Activated T-cell treated with anti-CD3 and anti-CD28 coated beads for 4 hours (primary cell): ENCODE measurements around the gene APBB2.

Source experiments
- DNase-seq: peaks from one replicate; pipeline ENCODE4 v3.0.0-alpha.2; 2020

APBB2 gene

GRCh38 chr4:40881096-40881495, 333.2 kb downstream of the APBB2 start:
- DNase-seq, result no peak

GRCh38 chr4:40878548-40879055, 335.7 kb downstream of the APBB2 start:
- no peak for DNase-seq

DNA sequence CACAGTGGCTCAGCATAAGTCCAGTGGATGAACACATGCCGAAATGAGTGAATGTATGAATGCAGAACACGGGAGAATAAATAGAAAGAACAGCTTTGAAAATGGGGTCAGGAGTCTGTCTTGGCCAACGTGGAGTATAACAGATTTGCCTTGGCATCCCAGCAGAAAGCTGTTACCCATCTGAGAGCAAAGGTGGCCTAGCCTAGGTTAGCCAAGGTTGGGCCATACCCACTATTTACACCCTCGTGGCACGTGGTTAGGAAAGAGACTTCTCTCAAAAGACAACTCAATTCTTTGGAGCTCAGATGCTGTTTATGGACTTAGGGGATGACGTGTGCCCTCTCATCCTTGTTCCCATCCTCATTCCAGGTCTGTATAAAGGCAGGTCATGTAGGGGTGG, 337.3 kb downstream of the APBB2 start:
- DNase-seq, result no peak

DNA sequence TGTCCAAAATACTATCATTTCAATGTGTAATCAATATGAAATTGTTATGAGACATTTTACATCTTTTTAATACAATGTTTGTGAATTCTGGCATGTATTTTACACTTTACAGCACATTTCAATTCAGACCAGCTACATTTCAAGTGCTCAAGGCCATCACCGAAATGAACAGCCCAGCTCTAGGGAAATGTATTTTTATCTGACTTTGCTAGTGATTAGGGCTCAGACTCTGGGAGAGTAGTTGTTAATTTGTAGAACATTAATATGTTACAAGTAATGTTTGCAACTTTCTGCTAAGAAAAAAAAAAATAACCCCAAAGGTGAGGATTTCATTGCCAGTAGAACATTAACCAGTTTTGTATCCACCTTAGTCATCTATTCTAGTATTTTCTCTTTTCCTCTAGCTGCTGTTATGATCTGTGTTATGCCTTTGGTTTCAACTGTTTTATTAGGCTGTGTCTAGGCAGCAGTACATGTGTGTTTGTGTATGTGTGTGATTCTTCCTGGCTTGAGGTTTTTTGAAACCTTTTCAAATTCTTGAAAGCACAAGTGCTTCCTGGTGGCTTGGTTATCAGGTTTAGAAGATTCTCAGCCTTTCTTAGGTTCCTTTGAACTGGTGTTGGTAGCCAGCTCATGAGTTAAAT, 338.7 kb downstream of the APBB2 start:
- DNase-seq, result no peak

DNA sequence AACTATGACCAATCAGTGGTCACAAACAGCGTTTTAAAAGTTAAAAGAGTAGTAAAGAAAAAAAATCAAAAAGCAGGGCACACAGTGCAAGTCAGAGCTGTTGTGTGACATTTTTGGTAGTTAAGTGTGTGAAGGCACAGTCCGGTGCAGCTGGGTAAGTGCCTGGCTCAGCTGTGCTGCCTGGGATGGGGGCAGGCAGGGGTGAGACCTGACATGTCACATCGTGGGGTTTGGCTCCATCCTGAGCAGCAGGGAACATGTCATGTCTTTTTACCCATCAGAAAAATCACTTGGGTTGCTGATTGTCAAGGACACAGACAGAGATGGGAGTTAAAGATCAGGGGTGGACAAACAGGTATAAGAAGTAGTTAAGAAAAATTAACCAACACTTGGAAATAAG, 339.4 kb downstream of the APBB2 start:
- DNase-seq, result no peak

GRCh38 chr4:40874331-40874730, 340.0 kb downstream of the APBB2 start:
- DNase-seq, result no peak

DNA sequence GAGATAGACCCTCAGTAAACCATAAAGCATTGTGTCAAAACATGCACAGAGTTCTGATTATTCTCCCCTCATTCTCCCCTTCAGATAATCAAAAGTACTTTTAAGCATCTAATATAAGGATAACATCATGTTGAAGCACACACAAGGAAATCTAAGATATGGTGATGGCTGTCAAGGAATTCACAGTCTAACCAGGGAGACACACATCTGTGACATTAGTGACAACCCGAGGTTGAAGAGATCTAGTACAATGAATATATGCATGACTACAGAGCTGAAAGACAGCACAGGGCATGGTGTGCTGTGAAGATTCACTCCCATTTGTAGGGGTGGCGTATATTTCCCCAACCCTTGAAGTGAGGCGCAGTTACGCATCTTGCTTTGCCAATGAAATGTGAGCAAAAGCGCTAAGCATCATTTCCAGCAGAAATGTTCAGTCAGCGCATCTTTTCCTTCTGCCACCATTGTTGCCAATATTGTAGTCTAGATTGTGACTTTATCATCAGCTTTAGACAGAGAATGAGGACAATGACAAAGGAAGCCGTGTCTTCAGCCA, 342.6 kb downstream of the APBB2 start:
- DNase-seq, result no peak

DNA sequence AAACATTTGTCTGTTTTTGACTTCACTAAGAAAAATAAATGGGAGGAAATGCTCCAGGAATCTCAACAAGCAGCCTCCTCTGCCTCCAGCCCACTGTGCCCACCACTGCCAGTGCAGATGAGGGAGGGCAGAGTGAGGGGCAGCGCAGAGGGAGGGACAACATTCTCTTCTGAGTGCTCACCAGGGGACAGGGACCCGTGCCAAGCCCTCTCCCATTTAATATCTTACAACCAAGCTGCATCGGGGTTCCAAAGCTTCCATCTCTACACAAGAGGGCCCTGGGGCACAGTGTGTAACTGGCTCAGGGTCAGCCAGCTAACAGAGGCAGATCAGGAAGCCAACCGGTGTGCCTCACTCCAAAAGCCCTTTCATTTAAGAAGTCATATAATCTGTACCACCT, 344.2 kb downstream of the APBB2 start:
- no peak for DNase-seq

DNA sequence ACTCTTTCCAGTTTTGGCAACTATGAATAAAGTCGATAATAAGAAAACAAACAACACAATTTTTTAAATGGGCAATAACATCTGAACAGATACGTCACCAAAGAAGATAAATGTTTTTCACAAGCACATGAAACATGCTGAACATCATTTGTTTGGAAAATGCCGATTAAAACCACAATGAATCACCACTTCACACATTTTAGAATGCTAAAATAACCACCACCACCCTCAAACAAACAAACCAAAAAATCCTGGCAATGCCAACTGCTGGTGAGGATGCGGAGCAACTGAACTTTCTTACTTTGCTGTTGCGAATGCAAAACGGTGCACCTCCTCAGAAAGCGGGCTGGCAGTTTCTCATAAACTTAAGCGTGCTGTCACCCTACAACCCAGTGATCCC, 348.6 kb downstream of the APBB2 start:
- no peak for DNase-seq

GRCh38 chr4:40864531-40864930, 349.8 kb downstream of the APBB2 start:
- no peak for DNase-seq

GRCh38 chr4:40858962-40859361, 355.4 kb downstream of the APBB2 start:
- DNase-seq, result no peak

DNA sequence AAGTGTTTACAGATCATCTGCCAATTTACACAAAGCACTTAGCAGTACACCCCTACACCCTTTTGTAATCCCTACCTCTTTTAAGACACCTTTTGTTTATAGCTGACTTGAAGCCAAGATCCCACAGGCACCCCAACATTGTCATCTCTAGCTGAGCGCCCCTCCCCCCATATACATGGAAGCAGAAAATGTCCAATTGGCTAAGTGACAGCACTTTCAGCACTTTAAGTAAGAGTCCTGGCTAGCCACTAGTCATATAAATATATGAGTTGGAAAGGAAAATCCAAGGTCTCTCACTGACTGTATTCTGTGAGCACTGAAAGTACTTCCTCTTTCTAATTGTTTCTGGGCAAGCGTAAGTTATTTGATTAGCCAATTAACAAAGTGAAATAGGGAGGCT, 356.4 kb downstream of the APBB2 start:
- no peak for DNase-seq

- DNase-seq, result peak; percentile 33
Measured at GRCh38 chr4:40856840-40857362, 357.4 kb downstream of the APBB2 start.

DNA sequence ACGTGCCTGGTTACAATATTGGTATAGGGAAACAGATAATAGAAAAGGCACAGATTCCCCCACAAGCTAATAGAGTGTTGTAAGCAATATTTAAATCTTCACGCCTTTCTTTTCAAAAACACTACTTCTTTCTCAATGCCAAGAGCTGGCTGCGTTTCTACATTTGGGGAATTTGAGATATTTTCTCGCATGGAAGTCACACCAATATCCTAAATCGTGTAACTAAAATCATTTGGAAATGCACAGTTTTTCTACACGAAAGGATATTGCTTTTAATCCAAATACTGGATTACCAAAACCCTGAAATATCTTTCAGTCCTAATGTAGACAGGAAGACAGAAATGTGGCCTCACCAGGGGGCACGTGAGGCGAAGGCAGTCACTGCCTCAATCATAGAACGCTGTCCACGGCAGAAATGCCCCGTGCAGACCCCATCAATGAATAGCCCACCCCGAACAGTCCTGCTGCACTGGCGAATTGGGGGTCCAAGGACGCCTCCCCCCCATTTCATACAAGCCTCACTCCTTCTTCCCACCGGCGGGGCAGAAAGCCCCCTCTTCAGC, 358.0 kb downstream of the APBB2 start:
- no peak for DNase-seq

GRCh38 chr4:40850496-40850895, 363.8 kb downstream of the APBB2 start:
- no peak for DNase-seq

GRCh38 chr4:40848940-40849339, 365.4 kb downstream of the APBB2 start:
- no peak for DNase-seq

DNA sequence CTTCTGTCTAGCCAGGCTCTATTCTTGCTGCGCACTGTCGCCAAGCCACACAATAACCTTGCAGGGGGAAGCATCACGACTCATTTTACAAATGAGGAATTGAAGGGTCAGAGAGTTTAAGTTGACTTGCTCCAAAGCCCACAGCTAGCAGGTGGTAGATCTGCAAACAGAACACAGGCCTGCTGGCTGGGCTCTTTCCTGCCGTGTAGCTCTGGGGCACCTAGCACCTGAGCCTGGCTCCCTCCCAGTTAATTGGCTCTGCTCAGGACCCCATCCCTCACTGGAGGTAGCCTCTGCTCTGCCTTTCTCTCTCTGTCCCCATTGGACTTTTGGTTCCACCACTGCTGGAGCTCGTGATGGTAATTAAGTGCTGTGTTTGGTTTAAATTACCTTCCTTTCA, 366.1 kb downstream of the APBB2 start:
- DNase-seq, result no peak

DNA sequence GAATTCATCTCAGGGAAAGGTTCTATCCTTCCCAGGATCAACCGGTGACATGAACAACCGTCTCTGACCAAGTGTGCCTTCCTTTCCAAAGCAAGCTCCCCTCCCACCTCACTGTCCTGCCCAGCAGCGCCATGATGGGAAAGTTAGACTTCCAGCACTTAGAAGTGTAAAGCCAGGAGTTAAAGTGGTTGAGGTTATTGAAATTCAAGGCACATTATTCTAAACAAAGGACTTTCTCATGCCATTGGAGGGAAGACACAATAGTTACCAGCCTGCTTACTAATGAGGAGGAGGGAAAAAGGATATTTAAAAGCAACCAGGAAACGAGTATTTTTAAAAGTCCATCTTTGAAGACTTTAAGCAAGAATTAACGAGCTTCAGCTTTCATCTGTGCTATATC, 367.8 kb downstream of the APBB2 start:
- DNase-seq, result no peak

GRCh38 chr4:40845154-40845835, 369.0 kb downstream of the APBB2 start:
- no peak for DNase-seq

GRCh38 chr4:40844261-40844660, 370.1 kb downstream of the APBB2 start:
- no peak for DNase-seq

GRCh38 chr4:40843696-40844095, 370.6 kb downstream of the APBB2 start:
- peak; percentile 9 for DNase-seq

GRCh38 chr4:40842725-40843423, 371.5 kb downstream of the APBB2 start:
- DNase-seq, result no peak

- no peak for DNase-seq
Measured at GRCh38 chr4:40842318-40842717, 372.0 kb downstream of the APBB2 start.
